H1 (cell line): ENCODE results near the gene QSOX2. TPM values are rescaled to one million over a fixed set of nuclear protein-coding genes. Genes with fewer than 3 reads are reported as not detected.

Experiments used
- ATF3 ChIP-seq: IDR thresholded peaks from 2 replicates; pipeline ENCODE4 v1.6.1; 2011; ENCODE audit warnings: low read depth, mild to moderate bottlenecking, low read length; ENCODE audit not compliant: insufficient read depth
- CHD7 ChIP-seq: fragments of 300-600 bp; sonication (generic); IDR thresholded peaks from 2 replicates; pipeline ENCODE4 v1.7.1; 2012; ENCODE audit warnings: low read length, moderate library complexity, mild to moderate bottlenecking, inconsistent platforms; ENCODE audit not compliant: insufficient replicate concordance
- CREB1 ChIP-seq: IDR thresholded peaks from 2 replicates; pipeline ENCODE4 v1.6.1; 2012; ENCODE audit warnings: inconsistent platforms
- E2F6 ChIP-seq: IDR thresholded peaks from 2 replicates; pipeline ENCODE4 v1.6.1; 2012; ENCODE audit warnings: inconsistent platforms
- GABPA ChIP-seq: IDR thresholded peaks from 2 replicates; pipeline ENCODE4 v1.6.1; 2011; ENCODE audit warnings: mild to moderate bottlenecking, low read length, moderate library complexity, borderline replicate concordance; ENCODE audit not compliant: insufficient read depth
- POU5F1 ChIP-seq: IDR thresholded peaks from 2 replicates; pipeline ENCODE4 v1.6.1; 2011; ENCODE audit warnings: low read depth, mild to moderate bottlenecking, low read length, moderate library complexity
- ZNF274 ChIP-seq: IDR thresholded peaks from 2 replicates; pipeline ENCODE4 v1.7.0; 2012; ENCODE audit warnings: low read length, borderline replicate concordance; ENCODE audit errors: extremely low read depth
- polyA plus RNA-seq, 7 experiments: library from polyadenylated mRNA; depleted of rRNA in 3 of 7; stranded (reverse) in 5 of 7; unstranded in 2 of 7; fragments of >200 nt in 5 of 7; fragments of 200-250 nt in 2 of 7; gene quantifications; 1 replicate in 5 of 7; 2 replicates in 1 of 7; 4 replicates in 1 of 7; pipeline versions ENCODE4 v1.2.1 to v1.2.3, GENCODE V29; 2011 to 2013; ENCODE audit warnings: missing spikeins in 2 of 7, mixed read lengths in 2 of 7
- total RNA-seq: library from RNA; stranded (reverse); fragmentation: NEBNext Ultra II Directional; extraction: Animal tissue kit (Norgen Biotek cat#: 25700); gene quantifications from 2 replicates; pipeline ENCODE4 v1.2.1, GENCODE V29; 2021

Gene QSOX2
- total and polyA plus RNA-seq, 2 of the 8 experiments (the other 6 are each of a cell fraction or from before 2014, with no cell fraction given), result 18.0 to 28.6 TPM

- TF ChIP-seq ATF3, result no peak
- no peak for TF ChIP-seq POU5F1
- TF ChIP-seq E2F6, result no peak
- TF ChIP-seq CREB1, result no peak
- TF ChIP-seq CHD7, result no peak
- no peak for TF ChIP-seq GABPA
- TF ChIP-seq ZNF274, result no peak
Observed at GRCh38 chr9:136255896-136256890, 10.6 kb upstream of the QSOX2 start (continued).
